H1 (cell line): Measurements from ENCODE around the gene CCDC14. TPM values are rescaled to one million over a fixed set of nuclear protein-coding genes. Genes with fewer than 3 reads are reported as not detected.

Experiments used
- CTCF ChIA-PET: fragments of 300-600 bp; sonication (Branson Sonifier 250); formaldehyde crosslinking; loops from one replicate; lab custom pipeline; 2021; ENCODE audit not compliant: partially characterized antibody; lab: Charles Lee
- POLR2A ChIA-PET: fragments of 300-600 bp; sonication (Branson Sonifier 250); formaldehyde crosslinking; loops from one replicate; lab custom pipeline; 2021; ENCODE audit warnings: inconsistent platforms; ENCODE audit not compliant: partially characterized antibody; lab: Charles Lee
- DNase-seq, 2 experiments: peaks; one replicate each; pipeline versions ENCODE4 v3.0.0 to v3.0.0-alpha.2; 2010 to 2022; ENCODE audit warnings: low spot score in 2 of 2, low read depth in 1 of 2, mixed read lengths in 1 of 2
- FAIRE-seq: peaks from 2 replicates; lab custom pipeline; 2011; peaks lifted over from hg19 to GRCh38; lab: Jason Lieb, UNC
- H2AFZ ChIP-seq: 2 replicates; pipeline ENCODE4 v1.8.1; 2012; ENCODE audit warnings: low read length, inconsistent platforms
- H2AK5ac ChIP-seq: 2 replicates; pipeline ENCODE4 v1.6.1; 2013; ENCODE audit warnings: low read depth, low read length
- H2BK120ac ChIP-seq: replicated peaks from 2 replicates; pipeline ENCODE3; 2013; ENCODE audit warnings: low read depth, low read length, inconsistent platforms
- H2BK12ac ChIP-seq: 2 replicates; pipeline ENCODE4 v1.6.1; 2013; ENCODE audit warnings: low read depth, low read length
- H2BK15ac ChIP-seq: 2 replicates; pipeline ENCODE4 v1.6.1; 2013; ENCODE audit warnings: low read length
- H2BK20ac ChIP-seq: 2 replicates; pipeline ENCODE4 v1.6.1; 2013; ENCODE audit warnings: low read length
- H2BK5ac ChIP-seq: 2 replicates; pipeline ENCODE4 v1.6.1; 2013; ENCODE audit warnings: low read depth, low read length
- H3K14ac ChIP-seq: 2 replicates; pipeline ENCODE4 v1.6.1; 2013; ENCODE audit warnings: inconsistent platforms; ENCODE audit not compliant: insufficient read length
- H3K18ac ChIP-seq: 2 replicates; pipeline ENCODE4 v1.6.1; 2013; ENCODE audit warnings: low read length; ENCODE audit errors: extremely low read depth
- H3K23ac ChIP-seq: 2 replicates; pipeline ENCODE4 v1.6.1; 2013; ENCODE audit warnings: inconsistent platforms; ENCODE audit not compliant: insufficient read length
- H3K23me2 ChIP-seq: 2 replicates; pipeline ENCODE4 v1.6.1; 2013; ENCODE audit warnings: low read depth, low read length
- H3K27ac ChIP-seq: 2 replicates; pipeline ENCODE4 v1.6.1; 2011; ENCODE audit warnings: low read depth, low read length, inconsistent platforms
- H3K27me3 ChIP-seq, 4 experiments: replicated peaks in 1 of 4; 1 replicate in 1 of 4; 2 replicates in 3 of 4; pipeline versions ENCODE4 v1.6.1 to v1.8.1; 2011 to 2013; ENCODE audit warnings: low read length in 3 of 4, mild to moderate bottlenecking in 3 of 4, inconsistent platforms in 2 of 4, mixed read lengths in 2 of 4, moderate library complexity in 1 of 4; ENCODE audit not compliant: control insufficient read depth in 3 of 4, insufficient read depth in 3 of 4; ENCODE audit errors: extremely low read depth in 1 of 4
- H3K36me3 ChIP-seq, 4 experiments: 2 replicates each; pipeline versions ENCODE4 v1.6.1 to v1.8.1; 2011 to 2013; ENCODE audit warnings: mild to moderate bottlenecking in 4 of 4, low read length in 3 of 4, moderate library complexity in 2 of 4, control low read depth in 1 of 4, inconsistent platforms in 1 of 4; ENCODE audit not compliant: insufficient read depth in 4 of 4, control insufficient read depth in 2 of 4
- H3K4ac ChIP-seq: replicated peaks from 2 replicates; pipeline ENCODE3; 2013; ENCODE audit warnings: low read length, low read depth, mixed read lengths, inconsistent platforms; ENCODE audit not compliant: insufficient read length
- H3K4me1 ChIP-seq, 4 experiments: replicated peaks in 1 of 4; 1 replicate in 1 of 4; 2 replicates in 3 of 4; pipeline versions ENCODE4 v1.6.1 to v1.8.1; 2011 to 2013; ENCODE audit warnings: low read length in 3 of 4, inconsistent platforms in 2 of 4, mixed read lengths in 1 of 4; ENCODE audit not compliant: insufficient read depth in 4 of 4, control insufficient read depth in 3 of 4
- H3K4me2 ChIP-seq, 2 experiments: 2 replicates each; pipeline versions ENCODE4 v1.6.1 to v1.8.1; 2011 to 2013; ENCODE audit warnings: low read depth in 2 of 2, low read length in 2 of 2, control low read depth in 1 of 2, inconsistent platforms in 1 of 2, mild to moderate bottlenecking in 1 of 2; ENCODE audit not compliant: insufficient read depth in 1 of 2
- H3K4me3 ChIP-seq, 4 experiments: fragments of 200-600, 300-600 bp in 1 of 4; sonication (generic), shearing (Covaris generic), sonication (Bioruptor Twin) in 1 of 4; 2 replicates each; pipeline versions ENCODE4 v1.5.1 to v1.8.1; 2011 to 2016; ENCODE audit warnings: low read length in 4 of 4, low read depth in 3 of 4, control low read depth in 2 of 4, inconsistent platforms in 2 of 4, mild to moderate bottlenecking in 2 of 4, mixed read lengths in 1 of 4, moderate library complexity in 1 of 4; ENCODE audit not compliant: insufficient read depth in 2 of 4; ENCODE audit errors: extremely low read depth in 1 of 4
- H3K56ac ChIP-seq: replicated peaks from 2 replicates; pipeline ENCODE3; 2013; ENCODE audit warnings: low read depth, mild to moderate bottlenecking, mixed read lengths, low read length, inconsistent platforms; ENCODE audit not compliant: insufficient read length
- H3K79me1 ChIP-seq: 2 replicates; pipeline ENCODE4 v1.6.1; 2013; ENCODE audit warnings: low read depth, low read length, control low read depth
- H3K79me2 ChIP-seq, 2 experiments: 2 replicates each; pipeline versions ENCODE4 v1.6.1 to v1.8.1; 2012 to 2013; ENCODE audit warnings: low read length in 2 of 2, mild to moderate bottlenecking in 2 of 2, inconsistent platforms in 1 of 2; ENCODE audit not compliant: insufficient read depth in 2 of 2, control insufficient read depth in 1 of 2
- H3K9ac ChIP-seq, 4 experiments: replicated peaks in 1 of 4; 1 replicate in 1 of 4; 2 replicates in 3 of 4; pipeline versions ENCODE4 v1.6.1 to v1.8.1; 2011 to 2013; ENCODE audit warnings: low read depth in 3 of 4, low read length in 3 of 4, control low read depth in 2 of 4, mild to moderate bottlenecking in 2 of 4, moderate library complexity in 2 of 4, inconsistent platforms in 1 of 4; ENCODE audit errors: extremely low read depth in 1 of 4
- H3K9me3 ChIP-seq, 2 experiments: 2 replicates each; pipeline versions ENCODE4 v1.6.1 to v1.8.1; 2012 to 2013; ENCODE audit warnings: mild to moderate bottlenecking in 2 of 2, moderate library complexity in 2 of 2, control low read depth in 1 of 2, inconsistent platforms in 1 of 2, low read depth in 1 of 2, low read length in 1 of 2, mixed read lengths in 1 of 2; ENCODE audit not compliant: insufficient read depth in 2 of 2
- H4K20me1 ChIP-seq, 2 experiments: replicated peaks in 1 of 2; 2 replicates each; pipeline versions ENCODE3 to v1.8.1; 2011 to 2013; ENCODE audit warnings: inconsistent platforms in 2 of 2, low read length in 2 of 2, mild to moderate bottlenecking in 1 of 2; ENCODE audit not compliant: insufficient read depth in 2 of 2, control insufficient read depth in 1 of 2
- H4K5ac ChIP-seq: 2 replicates; pipeline ENCODE4 v1.6.1; 2013; ENCODE audit warnings: low read length, low read depth, mixed read lengths, inconsistent platforms; ENCODE audit not compliant: insufficient read length
- H4K8ac ChIP-seq: 2 replicates; pipeline ENCODE4 v1.8.0; 2013; ENCODE audit warnings: mild to moderate bottlenecking, moderate library complexity, low read length, inconsistent platforms; ENCODE audit not compliant: insufficient read depth; ENCODE audit errors: extremely low read depth
- H4K91ac ChIP-seq: replicated peaks from 2 replicates; pipeline ENCODE3; 2013; ENCODE audit warnings: low read length, mixed read lengths, inconsistent platforms; ENCODE audit not compliant: insufficient read length
- CHD2 ChIP-seq: IDR thresholded peaks from 2 replicates; pipeline ENCODE4 v1.6.1; 2012; ENCODE audit warnings: low read length, improper control_type of control experiment
- CTCF ChIP-seq, 3 experiments: IDR thresholded peaks; 1 replicate in 2 of 3; 2 replicates in 1 of 3; pipeline versions ENCODE4 v1.5.1 to v1.6.1; 2011; ENCODE audit warnings: low read length in 3 of 3, mild to moderate bottlenecking in 3 of 3, inconsistent platforms in 2 of 3, low read depth in 1 of 3, moderate library complexity in 1 of 3; ENCODE audit not compliant: insufficient read depth in 1 of 3; ENCODE audit errors: control extremely low read depth in 1 of 3
- JUND ChIP-seq: IDR thresholded peaks from 2 replicates; pipeline ENCODE4 v1.6.1; 2011; ENCODE audit warnings: mild to moderate bottlenecking, improper control_type of control experiment, low read length
- KDM4A ChIP-seq: IDR thresholded peaks from one replicate; pipeline ENCODE4 v1.7.1; 2012; ENCODE audit warnings: low read depth, mild to moderate bottlenecking, moderate library complexity, low read length, inconsistent platforms; ENCODE audit not compliant: severe bottlenecking
- KDM5A ChIP-seq: fragments of 200-600 bp; IDR thresholded peaks from 2 replicates; pipeline ENCODE4 v1.7.1; 2012; ENCODE audit warnings: mild to moderate bottlenecking, low read length, inconsistent platforms, mixed read lengths
- POLR2AphosphoS5 ChIP-seq: IDR thresholded peaks from 2 replicates; pipeline ENCODE4 v1.6.1; 2011; ENCODE audit warnings: low read depth, low read length
- RNF2 ChIP-seq: fragments of 200-900, 300-1000 bp; sonication (generic); IDR thresholded peaks from 2 replicates; pipeline ENCODE4 v1.7.1; 2016; ENCODE audit warnings: borderline replicate concordance, low read depth, mild to moderate bottlenecking, antibody characterized with exemption, low read length; ENCODE audit not compliant: poor library complexity, severe bottlenecking; ENCODE audit errors: missing control alignments
- RXRA ChIP-seq: IDR thresholded peaks from 2 replicates; pipeline ENCODE4 v1.6.1; 2011; ENCODE audit warnings: low read depth, mild to moderate bottlenecking, low read length, moderate library complexity; ENCODE audit not compliant: insufficient read depth
- SUZ12 ChIP-seq: fragments of 200-600 bp; sonication (generic); IDR thresholded peaks from 2 replicates; pipeline ENCODE4 v1.6.1; 2012; ENCODE audit warnings: mild to moderate bottlenecking, inconsistent platforms, low read length, moderate library complexity, mixed read lengths
- YY1 ChIP-seq: IDR thresholded peaks from 2 replicates; pipeline ENCODE4 v1.6.1; 2011; ENCODE audit warnings: low read depth, mild to moderate bottlenecking, low read length
- WGBS, 2 experiments: shearing (Covaris generic) in 1 of 2; methylation state at CpG; one replicate each; pipeline versions ENCODE4 v1.1.6 to v1.1.7; 2013 to 2015; ENCODE audit warnings: low lambda C conversion rate in 2 of 2, mixed read lengths in 2 of 2, inconsistent platforms in 1 of 2, low coverage in 1 of 2, missing lambda C conversion rate in 1 of 2; ENCODE audit not compliant: insufficient replicate concordance in 2 of 2, insufficient coverage in 1 of 2, insufficient read length in 1 of 2; ENCODE audit errors: extremely low coverage in 1 of 2, missing lambda C conversion rate in 1 of 2; 5-methylcytosine and 5-hydroxymethylcytosine counted together
- polyA plus RNA-seq, 7 experiments: library from polyadenylated mRNA; depleted of rRNA in 3 of 7; stranded (reverse) in 5 of 7; unstranded in 2 of 7; fragments of >200 nt in 5 of 7; fragments of 200-250 nt in 2 of 7; gene quantifications; 1 replicate in 5 of 7; 2 replicates in 1 of 7; 4 replicates in 1 of 7; pipeline versions ENCODE4 v1.2.1 to v1.2.3, GENCODE V29; 2011 to 2013; ENCODE audit warnings: missing spikeins in 2 of 7, mixed read lengths in 2 of 7
- total RNA-seq: library from RNA; stranded (reverse); fragmentation: NEBNext Ultra II Directional; extraction: Animal tissue kit (Norgen Biotek cat#: 25700); gene quantifications from 2 replicates; pipeline ENCODE4 v1.2.1, GENCODE V29; 2021
- TF ChIP-seq, protein P1 (sequence below): IDR thresholded peaks from 2 replicates; pipeline ENCODE4 v1.6.1; 2011; ENCODE audit warnings: low read depth, mild to moderate bottlenecking, low read length; ENCODE audit not compliant: insufficient read depth

CCDC14 gene
- total and polyA plus RNA-seq, 2 of the 8 experiments (the other 6 are each of a cell fraction or from before 2014, with no cell fraction given), result 53.6 to 95.7 TPM

DNA sequence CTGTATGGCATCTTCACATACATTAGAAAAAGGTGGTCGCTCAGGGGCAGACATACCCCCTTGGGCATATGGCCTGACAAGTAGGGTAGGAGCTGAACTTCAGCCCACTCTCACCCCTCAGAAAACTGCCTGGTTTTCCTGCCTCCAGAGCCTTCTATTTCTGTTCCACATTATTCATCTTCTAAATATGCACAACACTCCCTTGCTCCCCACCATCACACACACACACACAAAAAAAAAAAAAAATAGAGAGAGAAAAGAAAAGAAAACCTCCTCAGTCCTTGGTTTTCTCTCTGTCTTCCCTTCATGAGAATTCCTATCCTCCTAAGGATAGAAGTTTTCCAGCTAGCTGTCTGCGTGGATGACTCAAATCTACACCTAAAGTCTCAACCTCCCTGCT, 36.5 kb upstream of the CCDC14 start:
- Histone ChIP-seq H2BK20ac (no peak overlapping the region), H3K14ac (no peak overlapping the region), H3K27ac (no peak overlapping the region), H3K56ac (no peak overlapping the region), H3K79me2 (no peaks in the 10 kb centered on the region), H2BK15ac (no peak overlapping the region), H3K23ac (no peak overlapping the region), H3K79me1 (no peaks in the 10 kb centered on the region), H3K4me1 (no peaks in the 10 kb centered on the region), H3K36me3 (no peaks in the 10 kb centered on the region), H3K4ac (no peak overlapping the region), H3K9ac (no peak overlapping the region), H3K23me2 (no peaks in the 10 kb centered on the region; the same call in 1 of the 2 replicates), H3K9me3 (no peaks in the 10 kb centered on the region), H2AK5ac (no peak overlapping the region), H3K18ac (no peak overlapping the region), H4K5ac (no peak overlapping the region), H2BK5ac (no peak overlapping the region), H3K27me3 (peaks cover 0 to 5% (median 3%) of the 10 kb centered on the region in 4 experiments; a peak in 3 of 7 replicates), H3K4me3 (no peak overlapping the region), H4K91ac (no peak overlapping the region), H3K4me2 (no peak overlapping the region), H2BK120ac (no peak overlapping the region), H2BK12ac (no peak overlapping the region), H4K8ac (no peak overlapping the region), H4K20me1 (no peaks in the 10 kb centered on the region), H2AFZ (no peak overlapping the region)
- DNase-seq, result no peak
- ChIA-PET POLR2A (no interaction called here), CTCF (interaction anchor here (1.1 kb wide), 1 partner anchor 82 kb away, joined by 3 read pairs; no protein-coding TSS in a partner anchor)
- no peak for FAIRE-seq
- 87% methylated on average over 2 of the region's 2 CpGs; no CpG with 5 or more reads in 1 of the 2 experiments for WGBS, 2 experiments
- TF ChIP-seq KDM4A (no peak), KDM5A (no peak), RNF2 (no peak), POLR2AphosphoS5 (no peak), CHD2 (no peak), RXRA (no peak), YY1 (no peak), JUND (no peak), CTCF (IDR thresholded peaks at IDR 0.05; ENCODE audit: control extremely low read depth in 1 of 3, insufficient read depth in 1 of 3, low read depth in 1 of 3, low read length in 3 of 3) (no peak), SUZ12 (no peak)
- TF ChIP-seq, protein P1, sequence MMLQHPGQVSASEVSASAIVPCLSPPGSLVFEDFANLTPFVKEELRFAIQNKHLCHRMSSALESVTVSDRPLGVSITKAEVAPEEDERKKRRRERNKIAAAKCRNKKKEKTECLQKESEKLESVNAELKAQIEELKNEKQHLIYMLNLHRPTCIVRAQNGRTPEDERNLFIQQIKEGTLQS, result no peak
